Parathyroid adenoma (tissue), 2 donors: Measurements from ENCODE around the gene IP6K1.

ENCODE experiments used
- H2AFZ ChIP-seq: fragments of 300-600 bp; sonication (generic); one replicate; pipeline ENCODE4 v1.7.0; 2017; ENCODE audit warnings: antibody characterized with exemption, mild to moderate bottlenecking
- H3K27ac ChIP-seq: fragments of 300-600 bp; sonication (generic); one replicate; pipeline ENCODE4 v1.7.0; 2017
- H3K27me3 ChIP-seq: fragments of 300-600 bp; sonication (generic); one replicate; pipeline ENCODE4 v1.7.0; 2017; ENCODE audit warnings: low read length; ENCODE audit not compliant: control insufficient read depth, insufficient read depth
- H3K36me3 ChIP-seq: fragments of 300-600 bp; sonication (generic); one replicate; pipeline ENCODE4 v1.7.0; 2017; ENCODE audit warnings: low read length; ENCODE audit not compliant: control insufficient read depth, insufficient read depth
- H3K4me1 ChIP-seq: fragments of 300-600 bp; sonication (generic); one replicate; pipeline ENCODE4 v1.7.0; 2017; ENCODE audit warnings: control low read depth
- H3K4me2 ChIP-seq: fragments of 300-600 bp; sonication (generic); one replicate; pipeline ENCODE4 v1.7.0; 2017; ENCODE audit warnings: low read length
- H3K4me3 ChIP-seq: fragments of 300-600 bp; sonication (generic); one replicate; pipeline ENCODE4 v1.7.0; 2017; ENCODE audit warnings: low read depth, low read length
- H3K79me2 ChIP-seq: fragments of 300-600 bp; sonication (generic); one replicate; pipeline ENCODE4 v1.7.0; 2017; ENCODE audit warnings: control low read depth
- H3K9ac ChIP-seq: fragments of 300-600 bp; sonication (generic); one replicate; pipeline ENCODE4 v1.7.0; 2017; ENCODE audit warnings: mild to moderate bottlenecking
- H3K9me3 ChIP-seq: fragments of 300-600 bp; sonication (generic); one replicate; pipeline ENCODE4 v1.7.0; 2017; ENCODE audit warnings: low read length; ENCODE audit not compliant: control insufficient read depth
- CTCF ChIP-seq: fragments of 300-600 bp; sonication (generic); IDR thresholded peaks from one replicate; pipeline ENCODE4 v1.7.0; 2017; ENCODE audit warnings: antibody characterized with exemption, mild to moderate bottlenecking
- donor health status: primary hyperparathyroidism.

Gene IP6K1

GRCh38 chr3:49769926-49770325 is 16.4 kb downstream of the IP6K1 start:
- Histone ChIP-seq H3K4me2 (no peak overlapping the region), H3K27ac (no peak overlapping the region), H3K27me3 (no peaks in the 10 kb centered on the region), H3K9me3 (no peaks in the 10 kb centered on the region), H3K9ac (no peak overlapping the region), H3K36me3 (no peaks in the 10 kb centered on the region), H2AFZ (no peak overlapping the region), H3K4me3 (no peak overlapping the region), H3K4me1 (no peaks in the 10 kb centered on the region), H3K79me2 (peaks cover 48% of the 10 kb centered on the region)
- no peak for TF ChIP-seq CTCF

- Histone ChIP-seq H3K4me3 (no peak overlapping the region), H3K9me3 (no peaks in the 10 kb centered on the region), H3K27ac (no peak overlapping the region), H3K27me3 (no peaks in the 10 kb centered on the region), H3K79me2 (peaks cover 49% of the 10 kb centered on the region), H3K4me2 (no peak overlapping the region), H2AFZ (no peak overlapping the region), H3K9ac (no peak overlapping the region), H3K36me3 (no peaks in the 10 kb centered on the region), H3K4me1 (no peaks in the 10 kb centered on the region)
- no peak for TF ChIP-seq CTCF
Measured at GRCh38 chr3:49769286-49769915, 16.9 kb downstream of the IP6K1 start.

- no peak overlapping the region for H3K4me3 ChIP-seq
- no peaks in the 10 kb centered on the region for H3K9me3 ChIP-seq
- H3K27me3 ChIP-seq = no peaks in the 10 kb centered on the region
- H3K9ac ChIP-seq = no peak overlapping the region
- no peaks in the 10 kb centered on the region for H3K36me3 ChIP-seq
- H3K27ac ChIP-seq = no peak overlapping the region
- no peak overlapping the region for H2AFZ ChIP-seq
- no peak overlapping the region for H3K4me2 ChIP-seq
- H3K79me2 ChIP-seq = peaks cover 44% of the 10 kb centered on the region
- TF ChIP-seq CTCF = no peak
- peaks cover 4% of the 10 kb centered on the region for H3K4me1 ChIP-seq
Measured at GRCh38 chr3:49763981-49764380, 22.4 kb downstream of the IP6K1 start.

- Histone ChIP-seq H3K4me2 (no peak overlapping the region), H3K4me3 (no peak overlapping the region), H3K27ac (no peak overlapping the region), H3K4me1 (peaks cover 9% of the 10 kb centered on the region), H3K36me3 (no peaks in the 10 kb centered on the region), H3K9me3 (no peaks in the 10 kb centered on the region), H3K79me2 (peaks cover 52% of the 10 kb centered on the region), H3K9ac (no peak overlapping the region), H3K27me3 (no peaks in the 10 kb centered on the region), H2AFZ (no peak overlapping the region)
- no peak for TF ChIP-seq CTCF
Measured at GRCh38 chr3:49761661-49762060, 24.7 kb downstream of the IP6K1 start.

GRCh38 chr3:49759226-49759625 is 27.1 kb downstream of the IP6K1 start:
- H3K4me2 ChIP-seq = no peak overlapping the region
- peaks cover 13% of the 10 kb centered on the region for H3K4me1 ChIP-seq
- H3K9me3 ChIP-seq = no peaks in the 10 kb centered on the region
- H3K9ac ChIP-seq = no peak overlapping the region
- no peak overlapping the region for H3K4me3 ChIP-seq
- H3K79me2 ChIP-seq = peaks cover 49% of the 10 kb centered on the region
- no peaks in the 10 kb centered on the region for H3K27me3 ChIP-seq
- no peaks in the 10 kb centered on the region for H3K36me3 ChIP-seq
- H2AFZ ChIP-seq = no peak overlapping the region
- TF ChIP-seq CTCF = no peak
- H3K27ac ChIP-seq = no peak overlapping the region
